DOHH2 (cell line): ENCODE data around the gene ITGAE.

Experiments
- EZH2phosphoT487 ChIP-seq: fragments of 200-600 bp; sonication (generic); IDR thresholded peaks from 2 replicates; pipeline ENCODE4 v1.6.1; 2017; ENCODE audit warnings: borderline replicate concordance, mild to moderate bottlenecking, antibody characterized with exemption, low read length, moderate library complexity, mixed read lengths
- TF ChIP-seq, protein P1 (sequence below): fragments of 200-600 bp; sonication (generic); IDR thresholded peaks from one replicate; pipeline ENCODE4 v1.5.1; 2014; ENCODE audit warnings: antibody characterized with exemption, mild to moderate bottlenecking, low read depth, low read length; ENCODE audit not compliant: poor library complexity, severe bottlenecking

DNA sequence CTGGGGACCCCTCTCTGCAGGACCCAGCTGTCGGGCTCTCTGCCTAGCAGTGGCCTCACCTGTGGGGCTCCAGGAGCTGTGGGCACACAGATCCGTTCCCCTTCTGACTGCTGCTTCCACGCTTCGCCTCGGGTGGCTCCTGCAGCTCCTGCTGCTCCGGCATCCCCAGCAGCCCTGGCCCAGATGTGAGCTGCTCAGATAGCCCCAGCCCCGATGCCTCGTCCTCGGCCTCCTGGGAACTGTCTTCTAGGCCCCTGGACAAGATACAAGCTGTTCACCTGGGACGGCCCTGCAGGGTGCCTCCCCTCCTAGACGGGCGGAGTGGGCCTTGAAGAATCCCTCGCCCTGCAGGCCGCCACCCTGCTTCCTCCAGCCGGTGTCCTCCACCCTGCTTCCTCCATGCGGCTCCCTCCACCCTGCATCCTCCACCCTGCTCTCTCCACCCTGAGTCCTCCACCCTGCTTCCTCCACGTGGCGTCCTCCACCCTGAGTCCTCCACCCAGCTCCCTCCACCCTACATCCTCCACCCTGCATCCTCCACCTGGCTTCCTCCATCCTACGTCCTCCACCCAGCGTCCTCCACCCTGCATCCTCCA, 121.4 kb downstream of the ITGAE start:
- TF ChIP-seq, protein P1, sequence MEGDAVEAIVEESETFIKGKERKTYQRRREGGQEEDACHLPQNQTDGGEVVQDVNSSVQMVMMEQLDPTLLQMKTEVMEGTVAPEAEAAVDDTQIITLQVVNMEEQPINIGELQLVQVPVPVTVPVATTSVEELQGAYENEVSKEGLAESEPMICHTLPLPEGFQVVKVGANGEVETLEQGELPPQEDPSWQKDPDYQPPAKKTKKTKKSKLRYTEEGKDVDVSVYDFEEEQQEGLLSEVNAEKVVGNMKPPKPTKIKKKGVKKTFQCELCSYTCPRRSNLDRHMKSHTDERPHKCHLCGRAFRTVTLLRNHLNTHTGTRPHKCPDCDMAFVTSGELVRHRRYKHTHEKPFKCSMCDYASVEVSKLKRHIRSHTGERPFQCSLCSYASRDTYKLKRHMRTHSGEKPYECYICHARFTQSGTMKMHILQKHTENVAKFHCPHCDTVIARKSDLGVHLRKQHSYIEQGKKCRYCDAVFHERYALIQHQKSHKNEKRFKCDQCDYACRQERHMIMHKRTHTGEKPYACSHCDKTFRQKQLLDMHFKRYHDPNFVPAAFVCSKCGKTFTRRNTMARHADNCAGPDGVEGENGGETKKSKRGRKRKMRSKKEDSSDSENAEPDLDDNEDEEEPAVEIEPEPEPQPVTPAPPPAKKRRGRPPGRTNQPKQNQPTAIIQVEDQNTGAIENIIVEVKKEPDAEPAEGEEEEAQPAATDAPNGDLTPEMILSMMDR, result no peak
- no peak for TF ChIP-seq EZH2phosphoT487
